Stimulated activated CD8-positive, alpha-beta memory T cell treated with anti-CD3 and anti-CD28 coated beads, Interleukin-12 subunit alpha, Interleukin-12 subunit beta, amount 100 ng/mL, for 1 hour (primary cell): ENCODE data around the gene TNFSF13.

ENCODE experiments used
- DNase-seq: peaks from one replicate; pipeline ENCODE4 v3.0.0-alpha.2; 2020; ENCODE audit warnings: low read depth

The TNFSF13 gene, protein sequence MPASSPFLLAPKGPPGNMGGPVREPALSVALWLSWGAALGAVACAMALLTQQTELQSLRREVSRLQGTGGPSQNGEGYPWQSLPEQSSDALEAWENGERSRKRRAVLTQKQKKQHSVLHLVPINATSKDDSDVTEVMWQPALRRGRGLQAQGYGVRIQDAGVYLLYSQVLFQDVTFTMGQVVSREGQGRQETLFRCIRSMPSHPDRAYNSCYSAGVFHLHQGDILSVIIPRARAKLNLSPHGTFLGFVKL

DNA sequence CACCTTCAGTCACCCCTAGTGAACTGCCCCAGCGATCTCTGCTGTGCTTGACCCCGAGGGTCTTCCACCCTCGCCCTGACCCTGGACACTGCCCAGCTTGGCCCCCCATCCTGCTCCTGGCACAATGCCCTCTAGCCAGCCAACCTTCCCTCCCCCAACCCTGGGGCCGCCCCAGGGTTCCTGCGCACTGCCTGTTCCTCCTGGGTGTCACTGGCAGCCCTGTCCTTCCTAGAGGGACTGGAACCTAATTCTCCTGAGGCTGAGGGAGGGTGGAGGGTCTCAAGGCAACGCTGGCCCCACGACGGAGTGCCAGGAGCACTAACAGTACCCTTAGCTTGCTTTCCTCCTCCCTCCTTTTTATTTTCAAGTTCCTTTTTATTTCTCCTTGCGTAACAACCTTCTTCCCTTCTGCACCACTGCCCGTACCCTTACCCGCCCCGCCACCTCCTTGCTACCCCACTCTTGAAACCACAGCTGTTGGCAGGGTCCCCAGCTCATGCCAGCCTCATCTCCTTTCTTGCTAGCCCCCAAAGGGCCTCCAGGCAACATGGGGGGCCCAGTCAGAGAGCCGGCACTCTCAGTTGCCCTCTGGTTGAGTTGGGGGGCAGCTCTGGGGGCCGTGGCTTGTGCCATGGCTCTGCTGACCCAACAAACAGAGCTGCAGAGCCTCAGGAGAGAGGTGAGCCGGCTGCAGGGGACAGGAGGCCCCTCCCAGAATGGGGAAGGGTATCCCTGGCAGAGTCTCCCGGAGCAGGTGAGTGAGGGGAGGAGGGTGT is at the start of gene TNFSF13:
TSS of gene TNFSF13 (plus strand) at position 207 of the 776 bp plus-strand sequence. CDS start at position 497, 290 bp downstream.
- DNase-seq, result no peak

DNA sequence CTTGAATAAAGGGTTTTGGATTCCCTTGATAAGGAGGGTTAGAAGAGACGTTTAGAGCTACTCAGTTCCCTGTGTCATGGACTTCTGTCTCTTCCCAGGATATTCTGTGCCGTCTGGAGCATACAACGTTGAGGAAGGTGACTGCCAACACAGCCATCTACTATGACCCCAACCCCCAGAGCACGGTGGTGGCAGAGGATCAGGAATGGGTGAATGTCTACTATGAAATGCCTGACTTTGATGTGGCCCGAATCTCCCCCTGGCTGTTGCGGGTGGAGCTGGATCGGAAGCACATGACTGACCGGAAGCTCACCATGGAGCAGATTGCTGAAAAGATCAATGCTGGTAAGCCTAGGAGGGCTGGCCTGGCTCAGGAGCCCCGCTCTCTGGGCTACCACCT is 49.7 kb upstream of the TNFSF13 start:
- DNase-seq, result no peak

DNA sequence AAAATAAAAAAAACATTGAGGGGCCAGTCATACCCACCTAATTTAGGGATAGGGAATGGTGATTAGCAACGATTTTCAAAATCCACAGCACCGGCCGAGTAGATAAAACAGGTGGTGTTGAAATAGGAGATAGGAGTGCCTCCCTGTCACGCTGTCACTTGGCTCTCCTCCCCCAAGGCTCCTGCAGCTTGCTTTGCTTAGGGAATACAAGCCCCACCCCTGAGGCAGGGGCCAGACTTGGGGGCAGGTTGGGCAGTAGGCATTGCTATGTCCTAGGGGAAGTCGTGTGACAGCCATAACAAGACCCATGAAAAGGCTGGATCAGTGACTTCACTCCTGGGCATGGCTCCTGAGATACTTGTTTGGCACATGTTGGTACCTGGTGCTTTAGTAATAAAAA is 48.6 kb upstream of the TNFSF13 start:
- DNase-seq, result no peak

DNA sequence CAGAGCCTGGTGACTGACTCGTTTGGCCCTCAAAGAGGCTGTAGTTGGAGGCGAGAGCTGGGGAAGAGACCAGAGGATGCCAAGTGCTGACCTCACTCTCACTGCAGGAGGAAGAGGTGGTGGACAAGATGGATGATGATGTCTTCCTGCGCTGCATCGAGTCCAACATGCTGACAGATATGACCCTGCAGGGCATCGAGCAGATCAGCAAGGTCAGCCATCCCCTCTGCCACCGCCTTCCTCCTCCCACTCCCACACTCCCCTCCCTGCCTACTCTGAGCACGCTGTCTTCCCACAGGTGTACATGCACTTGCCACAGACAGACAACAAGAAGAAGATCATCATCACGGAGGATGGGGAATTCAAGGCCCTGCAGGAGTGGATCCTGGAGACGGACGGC is 47.4 kb upstream of the TNFSF13 start:
- no peak for DNase-seq

DNA sequence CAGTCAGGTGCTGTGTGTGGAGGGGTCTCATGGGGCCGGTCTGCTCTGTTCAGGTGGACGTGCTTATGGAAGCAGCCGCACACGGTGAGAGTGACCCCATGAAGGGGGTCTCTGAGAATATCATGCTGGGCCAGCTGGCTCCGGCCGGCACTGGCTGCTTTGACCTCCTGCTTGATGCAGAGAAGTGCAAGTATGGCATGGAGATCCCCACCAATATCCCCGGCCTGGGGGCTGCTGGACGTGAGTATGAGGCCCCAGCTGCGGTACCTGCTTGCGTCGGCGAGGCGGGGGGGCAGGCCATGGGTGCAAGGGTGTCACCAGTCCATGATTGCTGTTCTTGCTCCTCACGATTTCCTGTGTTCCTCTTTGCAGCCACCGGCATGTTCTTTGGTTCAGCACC is 46.4 kb upstream of the TNFSF13 start:
- DNase-seq, result no peak

DNA sequence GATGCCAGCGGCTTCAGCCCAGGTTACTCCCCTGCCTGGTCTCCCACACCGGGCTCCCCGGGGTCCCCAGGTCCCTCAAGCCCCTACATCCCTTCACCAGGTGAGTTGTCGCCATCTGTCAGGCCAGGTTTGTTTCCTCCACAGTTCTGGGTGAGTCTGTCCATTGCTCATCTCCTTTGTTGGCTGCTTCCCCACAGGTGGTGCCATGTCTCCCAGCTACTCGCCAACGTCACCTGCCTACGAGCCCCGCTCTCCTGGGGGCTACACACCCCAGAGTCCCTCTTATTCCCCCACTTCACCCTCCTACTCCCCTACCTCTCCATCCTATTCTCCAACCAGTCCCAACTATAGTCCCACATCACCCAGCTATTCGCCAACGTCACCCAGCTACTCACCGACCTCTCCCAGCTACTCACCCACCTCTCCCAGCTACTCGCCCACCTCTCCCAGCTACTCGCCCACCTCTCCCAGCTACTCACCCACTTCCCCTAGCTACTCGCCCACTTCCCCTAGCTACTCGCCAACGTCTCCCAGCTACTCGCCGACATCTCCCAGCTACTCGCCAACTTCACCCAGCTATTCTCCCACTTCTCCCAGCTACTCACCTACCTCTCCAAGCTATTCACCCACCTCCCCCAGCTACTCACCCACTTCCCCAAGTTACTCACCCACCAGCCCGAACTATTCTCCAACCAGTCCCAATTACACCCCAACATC is 45.6 kb upstream of the TNFSF13 start:
- DNase-seq, result no peak

DNA sequence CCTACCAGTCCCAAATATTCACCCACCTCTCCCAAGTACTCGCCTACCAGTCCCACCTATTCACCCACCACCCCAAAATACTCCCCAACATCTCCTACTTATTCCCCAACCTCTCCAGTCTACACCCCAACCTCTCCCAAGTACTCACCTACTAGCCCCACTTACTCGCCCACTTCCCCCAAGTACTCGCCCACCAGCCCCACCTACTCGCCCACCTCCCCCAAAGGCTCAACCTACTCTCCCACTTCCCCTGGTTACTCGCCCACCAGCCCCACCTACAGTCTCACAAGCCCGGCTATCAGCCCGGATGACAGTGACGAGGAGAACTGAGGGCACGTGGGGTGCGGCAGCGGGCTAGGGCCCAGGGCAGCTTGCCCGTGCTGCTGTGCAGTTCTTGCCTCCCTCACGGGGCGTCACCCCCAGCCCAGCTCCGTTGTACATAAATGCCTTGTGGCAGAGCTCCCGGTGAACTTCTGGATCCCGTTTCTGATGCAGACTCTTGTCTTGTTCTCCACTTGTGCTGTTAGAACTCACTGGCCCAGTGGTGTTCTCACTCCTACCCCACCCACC is 44.6 kb upstream of the TNFSF13 start:
- no peak for DNase-seq

DNA sequence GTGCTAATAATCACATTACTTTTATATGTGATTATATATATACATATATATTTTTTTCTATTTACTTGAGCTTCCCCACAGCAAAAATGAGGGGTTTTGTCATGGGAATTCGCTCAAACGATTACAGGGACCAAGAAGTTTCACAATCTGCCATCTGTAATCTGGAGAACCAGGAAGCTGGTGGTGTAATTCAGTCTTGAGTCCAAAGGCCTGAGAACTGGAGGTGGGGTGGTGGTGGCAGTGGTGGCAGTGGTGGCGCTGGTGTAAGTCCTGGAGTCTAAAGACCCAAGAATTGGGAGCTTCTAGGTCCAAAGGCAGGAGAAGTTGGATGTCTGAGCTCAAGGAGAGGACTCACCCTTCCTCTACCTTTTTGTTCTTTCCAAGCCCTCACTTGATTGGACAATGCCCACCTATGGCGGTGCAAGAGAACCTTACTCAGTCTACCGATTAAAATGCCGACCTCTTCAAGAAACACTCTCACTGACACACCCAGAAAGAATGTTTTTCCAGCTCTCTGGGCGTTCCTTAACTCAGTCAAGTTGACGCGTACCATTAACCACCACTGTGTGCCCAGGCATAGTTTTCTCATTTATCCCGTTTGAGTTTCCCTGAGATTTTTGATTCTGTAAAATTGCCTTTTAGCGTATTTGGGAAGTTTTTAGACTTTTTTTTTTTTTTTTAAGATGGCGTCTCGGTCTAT is 42.5 kb upstream of the TNFSF13 start:
- DNase-seq, result no peak

DNA sequence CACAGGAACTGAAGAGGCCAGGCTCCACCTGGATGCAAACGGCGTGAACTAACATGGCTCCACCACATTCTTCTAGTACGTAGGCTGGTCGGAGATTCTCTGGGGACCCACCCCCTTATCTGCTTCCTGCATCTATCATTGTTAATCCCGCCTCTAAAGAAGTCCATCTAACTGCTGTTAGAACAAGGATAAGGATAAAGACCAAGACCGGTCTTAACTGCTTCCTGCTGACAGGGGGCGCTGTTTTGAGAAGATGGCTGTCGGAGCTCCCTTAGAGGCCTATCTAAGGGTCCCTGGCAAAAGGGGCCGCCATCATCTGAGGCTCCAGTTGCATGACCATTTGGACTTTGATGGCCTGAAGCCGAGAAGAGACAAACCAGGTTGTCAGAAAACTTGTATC is 35.5 kb upstream of the TNFSF13 start:
- DNase-seq, result peak; percentile 33

DNA sequence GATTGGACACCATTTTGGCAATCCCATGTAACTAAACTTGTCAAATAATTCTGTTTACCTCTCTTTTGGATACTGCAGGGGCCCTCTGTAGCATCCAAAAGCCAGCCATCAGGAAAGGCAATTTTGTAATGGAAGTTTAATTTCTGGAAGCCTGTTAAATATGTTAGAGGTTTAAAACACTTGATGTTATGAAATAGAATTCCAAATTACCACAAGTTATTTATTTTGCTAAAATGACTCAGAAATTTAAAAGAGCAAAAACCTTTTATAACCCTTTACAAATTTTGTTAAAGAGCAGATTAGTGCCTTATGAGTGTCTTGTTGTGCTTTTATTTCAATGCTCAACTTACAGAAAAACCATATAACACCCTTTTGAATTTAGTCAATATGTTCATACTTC is 29.7 kb upstream of the TNFSF13 start:
- DNase-seq, result no peak

DNA sequence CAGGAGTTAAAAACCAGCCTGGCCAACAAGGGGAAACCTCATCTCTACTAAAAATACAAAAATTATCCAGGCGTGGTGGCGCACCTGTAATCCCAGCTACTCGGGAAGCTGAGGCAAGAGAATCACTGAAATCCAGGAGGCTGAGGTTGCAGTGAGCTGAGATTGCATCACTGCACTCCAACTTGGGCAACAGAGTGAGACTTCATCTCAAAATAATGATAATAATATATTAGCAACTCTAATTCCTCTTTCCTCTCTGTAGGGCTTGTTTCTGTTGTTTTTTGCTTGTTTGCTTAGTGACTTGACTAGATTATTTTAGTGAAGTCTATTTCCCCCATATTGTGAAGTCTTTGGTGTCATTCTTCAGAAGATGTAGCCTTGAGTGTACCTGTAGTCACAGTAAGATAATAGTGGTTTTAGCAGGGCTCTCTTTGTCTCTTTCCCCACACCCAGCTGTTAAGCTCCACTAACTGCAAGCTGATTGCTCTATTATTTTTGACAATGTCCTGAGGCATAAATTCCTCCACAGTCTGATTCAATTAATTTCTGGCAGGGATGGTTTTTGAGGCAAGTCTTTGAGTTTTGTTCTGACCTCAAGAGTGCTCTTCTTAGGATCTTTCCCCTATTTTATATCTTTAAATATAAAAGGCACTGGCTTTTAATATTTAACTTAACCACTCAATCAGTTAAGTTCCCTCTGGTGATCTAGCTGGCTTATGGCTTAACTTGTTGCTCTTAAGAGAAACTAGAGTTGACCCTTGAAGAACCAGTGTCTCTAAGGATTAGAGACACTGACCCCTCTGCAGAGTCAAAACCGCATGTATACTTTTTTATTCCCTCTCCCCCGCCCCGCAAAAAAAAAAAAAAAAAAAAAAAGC is 28.3 kb upstream of the TNFSF13 start:
- DNase-seq, result no peak

DNA sequence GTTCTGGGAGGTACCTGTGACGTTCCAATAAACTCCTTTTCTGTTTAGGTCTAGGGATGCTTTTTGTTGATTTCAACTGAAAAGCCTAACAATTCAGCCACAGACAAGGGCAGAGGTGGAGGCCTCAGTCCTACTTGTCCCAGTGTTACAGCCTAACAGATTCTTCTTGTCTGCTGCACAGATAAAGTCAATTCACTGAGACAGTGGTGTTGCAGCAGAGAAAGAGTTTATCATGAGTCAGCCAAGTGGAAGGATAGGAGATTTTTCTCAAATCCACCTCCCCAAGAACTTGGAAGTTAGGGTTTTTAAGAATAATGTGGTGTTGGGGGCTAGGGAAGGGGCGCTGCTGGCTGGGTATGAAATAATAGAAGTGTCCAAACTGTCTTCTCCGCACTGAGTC is 20.5 kb upstream of the TNFSF13 start:
- no peak for DNase-seq

DNA sequence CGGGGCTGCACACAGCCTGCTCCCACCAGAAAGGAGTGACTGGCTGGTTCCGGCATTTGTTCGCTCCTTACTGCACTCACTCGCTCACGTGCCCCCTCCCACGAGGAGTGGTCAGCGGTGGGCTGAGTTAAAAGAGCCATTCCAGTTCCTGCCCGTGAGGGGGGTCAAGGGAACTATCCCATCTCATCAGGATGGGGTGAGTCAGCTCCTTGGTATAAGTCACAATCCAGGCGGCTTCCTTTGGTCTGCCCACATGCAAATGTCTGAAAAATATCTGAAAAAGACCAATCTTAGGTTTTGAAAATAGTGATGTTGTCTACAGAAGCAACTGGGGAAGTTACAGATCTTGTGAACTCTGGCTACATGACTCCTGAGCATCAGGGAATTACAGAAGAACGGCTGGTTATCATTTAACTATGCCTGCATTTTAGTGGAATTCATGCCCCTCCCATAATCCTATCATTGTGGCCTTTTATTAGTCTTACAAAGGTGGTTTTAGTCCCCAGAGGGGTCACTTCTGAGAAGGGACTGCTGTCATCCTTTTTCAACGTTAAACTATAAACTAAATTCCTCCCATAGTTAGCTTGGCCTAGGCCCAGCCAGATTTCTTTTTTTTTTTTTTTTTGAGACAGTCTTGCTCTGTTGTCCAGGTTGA is 19.5 kb upstream of the TNFSF13 start:
- DNase-seq, result no peak

DNA sequence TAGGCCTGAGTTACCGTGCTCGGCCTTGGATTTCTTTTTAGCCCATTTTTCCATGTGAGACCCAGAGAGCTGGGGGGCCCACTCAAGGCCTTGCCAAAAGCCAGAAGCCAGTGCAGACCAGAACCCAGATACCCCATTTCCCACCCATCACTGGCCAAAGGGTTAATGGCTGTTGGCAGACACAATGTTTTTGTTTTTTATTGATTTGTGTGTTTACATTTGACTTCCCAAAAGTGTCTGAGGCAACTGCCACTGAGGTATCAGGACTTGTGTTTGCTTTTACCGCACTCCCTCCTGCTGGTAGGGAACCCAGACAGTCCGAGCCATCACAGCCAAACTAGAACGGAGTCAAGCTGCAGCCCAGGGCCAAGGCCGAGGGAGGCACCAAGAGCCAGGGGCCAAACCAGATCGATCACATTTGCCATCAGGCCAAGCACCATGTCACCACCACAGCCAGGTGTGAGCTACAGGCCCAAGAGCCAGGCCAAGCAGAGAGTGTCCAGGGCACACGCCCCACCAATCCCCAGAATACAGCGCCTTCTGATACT is 17.4 kb upstream of the TNFSF13 start:
- DNase-seq, result no peak

DNA sequence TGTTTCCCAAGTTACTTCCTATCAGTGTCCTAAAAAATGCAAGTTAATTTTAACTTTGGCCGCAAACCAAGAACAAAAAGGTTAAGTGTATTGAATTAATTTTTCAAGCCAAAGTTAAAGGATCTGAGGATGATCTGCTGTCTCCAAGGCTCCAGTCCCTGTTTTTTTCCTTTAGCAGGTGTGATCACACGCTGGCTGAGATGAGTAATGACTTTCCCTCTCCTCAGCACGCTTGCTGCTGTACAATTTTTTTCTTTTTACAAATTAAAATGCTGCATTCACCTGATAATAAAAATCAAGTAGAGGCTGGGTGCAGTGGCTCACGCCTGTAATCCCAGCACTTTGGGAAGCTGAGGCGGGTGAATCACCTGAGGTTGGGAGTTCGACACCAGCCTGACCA is 13.6 kb upstream of the TNFSF13 start:
- DNase-seq, result no peak

DNA sequence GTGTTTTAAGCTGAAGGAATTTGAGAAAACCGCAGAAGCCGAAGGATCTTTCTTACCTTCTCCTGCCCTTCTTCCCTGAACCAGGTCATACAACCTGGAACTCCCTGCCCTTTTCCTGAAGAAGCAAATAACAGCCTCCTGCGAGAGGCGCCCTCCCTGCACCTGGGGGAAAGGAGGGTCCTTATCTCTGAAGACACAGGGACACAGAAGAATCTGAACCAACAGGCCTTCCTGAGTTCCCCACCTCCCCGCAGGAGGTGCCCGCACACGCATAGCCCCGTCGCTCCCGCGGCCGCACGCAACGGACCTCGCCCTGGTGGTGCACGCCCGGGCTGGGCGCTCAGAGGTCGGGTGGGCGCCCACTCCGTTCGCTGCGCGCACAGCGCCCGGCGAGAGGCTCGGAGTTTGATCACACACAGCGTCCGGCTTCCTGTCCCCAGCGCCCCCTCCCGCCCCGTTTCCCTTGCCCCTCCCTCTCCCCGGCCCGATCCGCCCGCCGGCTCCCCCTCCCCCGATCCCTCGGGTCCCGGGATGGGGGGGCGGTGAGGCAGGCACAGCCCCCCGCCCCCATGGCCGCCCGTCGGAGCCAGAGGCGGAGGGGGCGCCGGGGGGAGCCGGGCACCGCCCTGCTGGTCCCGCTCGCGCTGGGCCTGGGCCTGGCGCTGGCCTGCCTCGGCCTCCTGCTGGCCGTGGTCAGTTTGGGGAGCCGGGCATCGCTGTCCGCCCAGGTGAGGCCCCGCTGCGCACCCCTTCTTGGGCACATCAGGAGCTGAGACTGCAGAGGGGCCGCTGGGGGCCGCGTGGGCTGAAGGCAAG is 9.8 kb upstream of the TNFSF13 start, which contains the start of gene TNFSF12:
TSS of gene TNFSF12 (plus strand) at position 474 of the 816 bp plus-strand sequence. CDS start at position 570, 96 bp downstream.
- DNase-seq, result no peak

DNA sequence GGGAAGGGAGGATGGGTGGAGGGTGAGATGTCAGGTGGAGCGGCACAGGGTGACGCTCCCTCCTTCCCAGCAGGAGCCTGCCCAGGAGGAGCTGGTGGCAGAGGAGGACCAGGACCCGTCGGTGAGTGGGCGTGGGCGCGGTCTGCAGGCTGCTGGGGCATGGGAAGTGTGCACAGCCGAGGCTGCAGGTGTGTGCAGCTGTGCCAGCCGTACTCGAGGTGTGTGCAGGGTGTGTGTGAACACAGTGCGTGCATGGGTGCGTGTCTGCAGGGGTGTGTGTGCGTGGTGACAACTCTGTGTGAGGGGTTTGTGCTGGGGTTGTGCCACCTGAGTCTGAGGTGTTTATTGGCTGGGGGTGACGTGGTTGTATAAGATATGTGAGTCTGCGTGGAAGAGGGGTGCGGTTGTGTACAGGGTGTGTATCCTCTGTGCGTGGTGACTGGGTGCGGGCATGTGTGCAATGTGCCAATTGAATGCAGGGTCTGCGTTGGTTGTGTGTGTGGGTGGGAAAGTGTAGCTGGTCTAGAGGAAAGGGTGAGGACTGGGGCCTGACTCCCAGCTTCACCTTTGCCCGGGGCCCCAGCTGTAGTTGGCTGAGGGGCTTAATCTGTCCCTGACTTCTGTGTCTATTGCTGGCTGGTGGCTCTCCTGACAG is 9.0 kb upstream of the TNFSF13 start:
- DNase-seq, result no peak

DNA sequence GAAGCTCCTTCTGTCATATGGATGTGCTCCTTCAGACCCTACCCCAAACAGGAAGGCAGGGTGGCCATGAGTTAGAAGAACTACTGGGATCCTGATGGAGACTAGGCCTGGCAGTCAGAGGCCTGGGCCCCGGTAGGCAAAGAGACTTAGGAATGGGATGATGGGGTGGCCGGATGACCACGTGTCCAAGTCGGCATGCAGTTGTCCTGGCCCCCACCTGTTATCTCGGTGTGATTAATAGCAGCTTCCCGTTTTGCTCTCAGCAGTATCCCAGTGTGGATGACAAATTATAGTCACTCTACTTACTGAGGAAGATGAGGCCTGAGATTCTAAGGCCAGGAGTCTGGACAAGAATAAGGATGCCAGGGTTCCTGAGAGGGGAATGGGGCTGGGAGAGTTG is 8.2 kb upstream of the TNFSF13 start:
- no peak for DNase-seq

DNA sequence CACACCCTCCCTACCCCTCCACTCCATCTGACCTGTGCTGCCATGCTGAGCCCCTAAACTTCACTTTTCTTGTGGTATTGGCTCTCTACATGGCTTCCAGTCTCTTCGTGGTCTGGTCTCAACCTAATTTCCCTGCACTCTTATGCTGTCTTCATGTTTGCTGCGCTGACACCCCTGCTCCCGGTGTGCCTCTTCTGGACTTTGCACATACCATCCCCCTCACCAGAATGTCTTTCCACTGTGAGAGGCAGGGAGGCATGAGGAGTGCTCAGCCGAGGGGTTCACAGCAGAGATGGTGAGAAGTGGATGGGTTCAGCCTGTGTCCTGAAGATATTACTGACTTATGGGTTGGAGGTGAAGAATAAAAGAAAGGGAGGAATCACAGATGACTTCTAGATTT is 7.2 kb upstream of the TNFSF13 start:
- DNase-seq, result no peak
